ENCODE data around the gene ELMOD3. TPM values are rescaled to one million over a fixed set of nuclear protein-coding genes. Genes with fewer than 3 reads are reported as not detected.
A peak's percentile ranks its signal among the peaks of the same experiment; 100 is the strongest.

Gene ELMOD3
- total RNA-seq, 4 donors from 2014 or later: 23.4 to 34.5 (median 31.4) TPM

DNA sequence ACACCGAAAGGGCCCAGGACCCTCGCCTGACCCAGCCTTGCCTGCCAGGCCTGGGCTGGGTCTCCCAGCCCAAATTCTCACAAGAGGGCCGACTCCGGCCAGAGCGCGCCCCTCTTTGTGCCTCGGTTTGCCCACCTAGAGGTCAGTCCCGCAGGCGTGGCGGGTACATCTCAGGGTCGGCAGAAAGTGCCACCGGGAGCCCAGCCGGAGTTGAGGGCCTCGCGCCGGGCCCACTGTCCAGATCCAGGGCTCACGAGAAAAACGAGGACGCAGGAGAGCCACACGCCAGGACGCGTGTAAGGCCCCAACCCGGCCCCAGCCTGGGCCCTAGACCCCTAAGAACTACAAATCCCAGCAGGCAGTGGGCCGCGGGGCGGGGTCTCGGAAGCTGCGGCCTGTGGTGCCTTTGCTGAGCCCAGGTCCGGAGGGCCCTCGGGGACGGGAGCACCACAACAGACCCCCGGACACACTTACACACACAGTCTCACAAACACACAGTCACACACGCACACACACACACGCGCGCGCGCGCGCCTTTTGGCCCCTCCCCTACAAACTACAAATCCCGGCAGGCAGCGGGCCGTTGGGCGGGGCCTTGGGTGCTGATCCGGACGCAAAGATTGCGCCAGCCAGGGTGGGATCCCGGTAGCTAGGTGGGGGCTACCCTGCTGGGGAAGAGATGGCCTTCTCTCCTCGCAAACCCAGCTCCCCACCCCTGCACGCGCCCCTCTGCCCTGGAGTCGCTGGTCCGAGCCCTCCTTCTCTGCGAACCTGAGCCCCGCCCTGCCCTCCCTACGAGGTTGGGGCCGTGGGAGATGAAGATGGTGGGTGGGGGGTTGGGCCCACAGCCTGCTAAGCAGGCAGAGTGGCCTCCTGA, 63.8 kb downstream of the ELMOD3 start, which contains the start of gene SH2D6:
Gene SH2D6, plus strand, starts transcription at position 583 of the 877 bp plus-strand sequence. CDS start 10,752 bp downstream, outside the sequence.
- Histone ChIP-seq H3K36me3 (no peaks in the 10 kb centered on the region), H3K4me1 (peaks cover 70 to 75% of the 10 kb centered on the region in 2 donors), H3K9me3 (no peaks in the 10 kb centered on the region), H3K4me3 (replicated peaks in 1 of 3) (peak within 1 kb of the TSS; percentile 40 to 53 (median 51)), H3K27ac (peak within 1 kb of the TSS; percentile 97 to 98 (median 98)), H3K27me3 (no peaks in the 10 kb centered on the region)
- WGBS, 2 donors: 21 to 46% methylated on average over 17 to 32 of the region's 57 CpGs
- TF ChIP-seq POLR2A (IDR thresholded peaks at IDR 0.05): peak in 1 of 2 donors; percentile 74
- TF ChIP-seq, protein P1, sequence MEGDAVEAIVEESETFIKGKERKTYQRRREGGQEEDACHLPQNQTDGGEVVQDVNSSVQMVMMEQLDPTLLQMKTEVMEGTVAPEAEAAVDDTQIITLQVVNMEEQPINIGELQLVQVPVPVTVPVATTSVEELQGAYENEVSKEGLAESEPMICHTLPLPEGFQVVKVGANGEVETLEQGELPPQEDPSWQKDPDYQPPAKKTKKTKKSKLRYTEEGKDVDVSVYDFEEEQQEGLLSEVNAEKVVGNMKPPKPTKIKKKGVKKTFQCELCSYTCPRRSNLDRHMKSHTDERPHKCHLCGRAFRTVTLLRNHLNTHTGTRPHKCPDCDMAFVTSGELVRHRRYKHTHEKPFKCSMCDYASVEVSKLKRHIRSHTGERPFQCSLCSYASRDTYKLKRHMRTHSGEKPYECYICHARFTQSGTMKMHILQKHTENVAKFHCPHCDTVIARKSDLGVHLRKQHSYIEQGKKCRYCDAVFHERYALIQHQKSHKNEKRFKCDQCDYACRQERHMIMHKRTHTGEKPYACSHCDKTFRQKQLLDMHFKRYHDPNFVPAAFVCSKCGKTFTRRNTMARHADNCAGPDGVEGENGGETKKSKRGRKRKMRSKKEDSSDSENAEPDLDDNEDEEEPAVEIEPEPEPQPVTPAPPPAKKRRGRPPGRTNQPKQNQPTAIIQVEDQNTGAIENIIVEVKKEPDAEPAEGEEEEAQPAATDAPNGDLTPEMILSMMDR (IDR thresholded peaks at IDR 0.05): no peak
- intact Hi-C loops (cut with DNase I): loop anchor here (10.0 kb wide), 1 partner anchor 64 kb away; the partner anchor contains the start of genes ELMOD3 and RETSAT
- peak; percentile 83 to 85 for DNase-seq

DNA sequence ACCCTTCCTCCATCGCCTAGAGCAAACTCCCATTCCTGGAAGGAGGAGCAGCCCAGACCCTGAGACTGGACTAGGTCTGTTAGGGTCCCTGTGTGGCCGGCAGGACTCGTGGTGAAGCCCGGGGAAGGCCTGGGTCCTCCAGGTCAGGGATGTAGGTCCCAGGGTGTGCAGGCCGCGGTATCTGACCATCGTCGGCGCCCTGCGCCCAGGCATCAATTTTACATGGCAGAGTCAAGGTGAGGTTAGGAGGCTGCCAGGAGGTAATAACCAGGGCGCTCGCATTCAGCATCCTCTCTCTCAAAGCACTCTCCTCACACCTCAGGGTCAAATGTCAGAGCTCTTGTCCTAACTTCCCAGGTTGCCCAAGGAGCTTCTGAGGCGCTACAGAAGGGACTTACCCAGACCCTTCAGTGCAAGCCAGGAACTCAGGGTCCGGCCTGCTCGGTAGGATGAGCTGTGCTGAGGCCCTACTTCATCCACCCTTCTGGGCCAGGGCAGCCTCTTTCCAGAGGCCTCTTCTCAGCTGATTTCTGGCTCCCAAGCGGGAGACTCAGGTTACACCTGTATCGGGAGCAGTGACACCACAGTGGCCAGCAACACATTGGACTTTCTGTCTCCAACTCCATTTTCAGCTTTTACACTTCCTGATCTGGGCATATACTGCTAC, 64.6 kb downstream of the ELMOD3 start:
- intact Hi-C loops (cut with DNase I): loop anchor here (10.0 kb wide), 1 partner anchor 64 kb away; the partner anchor contains the start of genes ELMOD3 and RETSAT
- peak; percentile 33 for DNase-seq
- H3K27me3 ChIP-seq: no peaks in the 10 kb centered on the region
- no peaks in the 10 kb centered on the region for H3K36me3 ChIP-seq
- H3K4me3 ChIP-seq (replicated peaks in 1 of 3): peak overlapping the region; percentile 40 to 53 (median 51)
- peaks cover 62 to 72% of the 10 kb centered on the region in 2 donors for H3K4me1 ChIP-seq
- 48 to 73% methylated on average over 10 to 13 of the region's 17 CpGs for WGBS, 2 donors
- H3K9me3 ChIP-seq: no peaks in the 10 kb centered on the region
- no peak for TF ChIP-seq POLR2A (IDR thresholded peaks at IDR 0.05)
- TF ChIP-seq, protein P1 (IDR thresholded peaks at IDR 0.05): no peak
- peak overlapping the region; percentile 97 to 98 (median 98) for H3K27ac ChIP-seq

DNA sequence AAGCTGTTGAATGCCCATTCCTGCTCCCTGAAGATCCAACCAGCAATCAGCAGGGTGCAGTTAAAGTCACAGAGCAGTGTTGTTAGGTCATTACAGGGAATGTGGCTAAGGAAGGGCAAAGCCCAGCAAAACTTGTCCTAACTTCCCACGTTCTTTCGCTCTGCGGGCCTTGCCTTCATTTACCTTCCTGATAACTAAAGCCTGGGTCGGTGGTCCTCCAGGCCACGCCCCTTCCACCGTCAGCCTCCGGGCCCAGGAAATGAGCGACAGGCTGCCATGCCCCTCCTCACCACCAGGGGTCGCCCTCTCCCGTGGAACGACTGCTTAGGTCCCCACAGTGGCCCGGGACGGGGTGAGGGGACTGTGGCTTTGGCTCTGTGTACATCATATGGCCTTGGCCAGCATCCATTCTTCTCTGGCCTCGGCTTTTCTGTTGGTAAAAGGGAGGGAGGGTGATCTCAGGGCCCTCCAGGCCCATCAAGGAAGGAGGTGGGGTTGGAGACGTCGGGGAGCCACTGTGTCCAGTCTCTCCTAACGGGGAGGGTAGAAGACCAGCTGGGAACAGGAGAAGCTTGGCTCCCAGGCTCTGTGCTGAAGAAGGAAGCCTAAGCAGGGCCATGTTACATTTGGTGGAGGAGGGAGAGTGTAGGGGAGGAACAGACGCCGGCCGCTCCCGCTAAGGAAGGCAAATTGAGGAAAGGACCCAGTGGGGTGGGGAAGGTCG, 66.1 kb downstream of the ELMOD3 start:
- H3K27ac ChIP-seq: peak overlapping the region; percentile 97 to 98 (median 98)
- H3K4me3 ChIP-seq (replicated peaks in 1 of 3): no peak overlapping the region
- WGBS, 2 donors: 23 to 28% methylated on average over 19 to 22 of the region's 22 CpGs
- H3K27me3 ChIP-seq: no peaks in the 10 kb centered on the region
- peaks cover 46 to 56% of the 10 kb centered on the region in 2 donors for H3K4me1 ChIP-seq
- TF ChIP-seq POLR2A (IDR thresholded peaks at IDR 0.05): no peak
- TF ChIP-seq, protein P1 (IDR thresholded peaks at IDR 0.05): peak; percentile 99 to 100 (median 100)
- peak; percentile 88 to 91 for DNase-seq
- no peaks in the 10 kb centered on the region for H3K9me3 ChIP-seq
- H3K36me3 ChIP-seq: no peaks in the 10 kb centered on the region
- intact Hi-C loops (cut with DNase I): loop anchor here (2.0 kb wide), 1 partner anchor 130 kb away; no protein-coding TSS in a partner anchor

DNA sequence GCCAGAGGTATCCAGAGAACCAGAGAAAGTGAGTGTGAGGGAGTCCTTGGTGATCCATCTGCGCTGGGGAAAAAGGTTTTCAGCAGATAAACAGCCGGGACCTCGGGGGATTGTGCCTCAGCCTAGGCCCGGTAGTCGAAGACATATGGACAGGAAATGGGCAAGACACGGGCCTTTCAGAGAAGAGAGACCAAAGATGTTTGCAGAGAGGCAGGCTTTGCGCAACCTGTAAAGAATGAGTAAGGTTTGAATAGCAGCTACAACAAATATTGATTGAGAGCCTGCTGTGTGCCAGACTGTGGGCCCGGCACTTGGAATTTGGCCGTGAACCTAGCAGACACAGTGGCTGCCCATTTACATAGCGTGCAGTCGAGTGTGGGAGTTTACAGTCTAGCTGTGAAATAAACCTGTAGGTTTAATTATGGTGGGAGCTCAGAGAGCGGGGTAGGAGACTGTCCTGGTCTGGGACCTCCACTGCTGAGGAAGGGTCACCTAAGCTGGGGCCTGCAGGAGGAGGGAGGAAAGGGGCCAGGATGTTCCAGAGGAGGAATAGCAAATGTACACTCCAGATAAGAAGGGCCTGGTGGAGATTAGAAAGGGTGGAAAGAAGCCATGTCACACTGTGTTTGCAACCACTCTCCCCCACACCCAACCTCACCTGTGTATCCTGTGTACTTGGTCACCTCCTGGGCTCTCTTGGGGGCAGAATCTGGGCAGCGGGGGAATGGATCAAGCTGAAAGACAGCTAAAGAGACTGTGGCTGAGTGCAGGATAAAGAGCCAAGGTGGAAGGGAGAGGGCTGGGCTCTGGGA, 66.9 kb downstream of the ELMOD3 start:
- Histone ChIP-seq H3K9me3 (no peaks in the 10 kb centered on the region), H3K36me3 (no peaks in the 10 kb centered on the region), H3K4me3 (replicated peaks in 1 of 3) (no peak overlapping the region), H3K27me3 (no peaks in the 10 kb centered on the region), H3K4me1 (peaks cover 44 to 50% of the 10 kb centered on the region in 2 donors), H3K27ac (peak overlapping the region; percentile 97 to 98 (median 98))
- 42 to 44% methylated on average over 13 of the region's 13 CpGs for WGBS, 2 donors
- peak in 1 of 2 donors; percentile 2 for TF ChIP-seq POLR2A (IDR thresholded peaks at IDR 0.05)
- TF ChIP-seq, protein P1 (IDR thresholded peaks at IDR 0.05): no peak
- intact Hi-C loops (cut with DNase I): loop anchor here (2.0 kb wide), 1 partner anchor 129 kb away; no protein-coding TSS in a partner anchor
- peak; percentile 77 to 81 for DNase-seq
